Stimulated activated CD4-positive, alpha-beta T cell treated with anti-CD3 and anti-CD28 coated beads, Interleukin-1b, Interleukin-23, amount 100 ng/mL, for 24 hours (primary cell): Measurements from ENCODE around the gene FAM171A2.
"Not testable (repeated sequence)": the region's sequence is repeated elsewhere in the genome, so short reads cannot be mapped to it uniquely, and the experiment has no call there.

Experiments used
- DNase-seq, 4 experiments: peaks; one replicate each; pipeline ENCODE4 v3.0.0-alpha.2; 2020; ENCODE audit warnings: low read depth in 4 of 4, low spot score in 1 of 4

The FAM171A2 gene

DNA sequence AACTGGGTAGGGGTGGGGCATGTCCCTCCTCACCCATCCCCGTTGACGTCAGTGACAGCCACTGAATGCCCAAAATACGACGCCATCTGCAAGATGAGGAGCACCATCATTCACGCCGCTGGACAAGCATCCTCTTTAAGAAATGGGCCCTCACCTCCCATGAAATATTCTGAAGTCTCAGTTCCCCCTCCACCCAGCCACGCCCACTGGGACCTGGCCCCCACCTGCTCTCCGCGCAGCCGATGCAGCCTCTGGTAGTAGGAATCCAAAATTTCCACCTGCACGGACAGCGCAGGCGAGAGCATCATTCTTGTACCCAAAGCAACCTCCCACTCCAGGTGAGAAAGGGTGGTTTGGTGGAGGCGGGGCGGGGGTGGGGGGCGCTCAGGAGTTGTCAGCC, 20.2 kb upstream of the FAM171A2 start:
- no peak for DNase-seq

DNA sequence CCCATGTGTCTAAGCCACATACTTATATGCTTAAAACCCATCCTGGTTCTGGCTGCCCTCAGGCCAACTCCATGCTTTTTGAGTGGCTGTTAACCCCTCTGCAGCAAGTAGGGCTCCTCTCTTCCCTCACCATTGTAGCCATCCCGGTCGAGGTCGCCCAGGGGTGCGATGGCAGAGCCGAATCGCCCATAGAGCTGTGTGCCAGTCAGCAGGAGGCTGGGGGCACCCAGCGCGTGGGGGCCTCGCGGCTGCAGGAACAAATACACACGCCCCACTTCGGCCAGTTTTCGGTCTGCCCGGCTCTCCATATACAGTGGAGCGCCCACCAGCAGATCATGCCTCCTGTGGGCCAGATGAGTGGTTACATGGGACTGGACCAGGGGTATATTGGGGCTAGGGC, 19.7 kb upstream of the FAM171A2 start:
- no peak for DNase-seq

DNA sequence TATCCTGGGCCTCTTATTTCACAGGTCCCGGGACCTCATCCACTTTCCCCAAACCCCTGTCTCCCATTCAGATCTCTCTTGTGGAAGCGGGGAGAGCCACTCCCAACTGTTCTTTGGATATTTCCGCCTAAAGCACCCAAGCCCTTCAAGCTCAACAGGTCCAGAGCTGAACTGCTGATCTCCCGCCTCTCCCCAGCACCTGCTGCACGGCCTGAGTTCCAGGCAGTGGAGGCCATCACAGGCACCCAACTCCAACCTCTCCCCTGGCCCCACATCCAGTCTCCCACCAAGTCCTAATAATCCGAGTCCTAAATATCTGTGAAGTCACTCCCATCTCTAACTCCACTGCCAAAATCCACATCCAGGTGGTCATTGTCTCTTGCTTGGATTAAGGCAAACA, 19.3 kb upstream of the FAM171A2 start:
- no peak for DNase-seq

DNA sequence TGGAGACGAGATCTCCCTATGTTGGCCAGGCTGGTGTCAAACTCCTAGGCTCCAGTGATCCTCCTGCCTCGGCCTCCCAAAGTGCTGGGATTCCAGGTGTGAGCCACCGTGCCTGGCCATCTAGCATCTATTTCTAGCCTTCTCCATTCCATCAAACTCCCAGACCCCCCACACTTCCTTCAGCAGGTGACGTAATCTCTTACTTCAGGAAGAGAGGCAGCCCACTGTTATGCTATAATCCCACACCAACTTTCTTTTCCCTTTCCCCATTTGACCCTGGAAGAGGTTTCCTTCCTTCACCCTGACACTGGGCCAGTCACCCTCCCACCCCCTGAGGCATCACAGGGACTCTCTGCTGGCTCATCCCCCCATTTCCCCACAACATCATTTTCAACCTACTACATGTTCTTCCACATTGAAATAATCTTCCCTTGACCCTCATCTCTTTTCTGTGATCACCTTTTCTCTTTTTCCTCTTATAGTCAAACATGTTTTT, 18.2 kb upstream of the FAM171A2 start:
- DNase-seq = no peak

DNA sequence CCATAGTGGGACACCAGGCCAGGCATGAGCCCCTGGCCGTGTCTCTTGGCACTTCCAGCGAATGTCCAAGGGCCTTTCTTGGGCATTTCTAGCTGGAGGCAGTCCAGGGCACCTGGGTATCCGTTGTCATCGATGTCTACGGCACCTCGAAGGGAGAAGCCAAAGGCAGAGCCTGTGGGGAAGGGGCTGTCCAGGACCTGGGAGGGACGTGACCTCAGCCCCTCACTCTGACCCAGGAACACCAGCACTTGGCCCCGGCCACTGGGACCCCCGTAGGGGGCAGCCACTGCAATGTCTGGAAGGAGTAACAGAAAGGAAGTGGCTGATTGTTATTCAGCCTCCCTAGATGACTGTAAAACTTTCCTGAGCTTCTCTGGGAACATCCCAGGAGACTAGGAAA, 17.1 kb upstream of the FAM171A2 start:
- no peak for DNase-seq

DNA sequence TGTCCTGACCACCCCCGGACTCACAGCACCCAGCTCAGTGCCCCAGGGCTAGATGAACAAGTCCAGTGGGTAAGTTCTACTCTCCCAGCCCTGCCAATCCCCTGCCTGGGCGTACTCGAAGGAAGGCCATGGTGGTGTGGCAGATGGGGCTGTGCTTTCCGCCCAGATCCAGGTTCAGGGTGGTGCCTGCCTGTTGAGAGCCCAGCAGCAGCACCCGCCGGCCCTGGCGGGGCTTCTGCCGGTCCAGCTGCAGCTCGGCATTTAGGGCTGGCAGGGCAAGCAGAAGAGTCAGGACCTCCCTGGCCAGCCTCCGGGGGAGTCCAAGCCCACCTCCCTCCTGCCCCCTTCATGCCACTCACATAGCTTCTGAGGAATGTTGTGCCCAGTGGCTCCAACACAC, 16.2 kb upstream of the FAM171A2 start:
- no peak for DNase-seq

DNA sequence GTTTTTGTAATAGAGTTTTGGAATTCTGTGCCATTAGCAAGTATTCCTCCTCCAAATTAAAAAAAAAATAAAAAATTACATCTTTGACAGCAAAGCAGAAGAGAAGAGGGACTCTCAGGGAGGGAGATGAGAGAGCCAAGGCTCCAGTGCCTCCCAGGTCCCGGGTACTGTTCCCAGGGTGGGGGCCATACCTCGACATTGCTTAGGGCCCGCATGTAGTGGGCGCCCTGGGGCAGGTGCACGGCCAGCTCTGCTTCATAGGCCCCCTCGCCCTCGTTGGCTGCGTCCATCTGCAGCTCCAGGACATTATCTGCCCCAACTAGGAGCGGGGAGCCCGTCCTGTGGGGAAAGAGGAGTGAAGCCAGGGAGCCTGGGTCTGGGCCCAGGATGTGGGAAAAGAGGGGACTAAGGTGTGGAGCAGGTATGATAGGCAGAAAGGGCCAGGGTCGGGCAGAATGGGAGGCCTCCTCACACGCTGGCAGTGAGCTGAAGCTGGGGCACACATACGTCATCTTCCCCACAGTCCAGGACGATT, 14.6 kb upstream of the FAM171A2 start:
- DNase-seq = no peak

DNA sequence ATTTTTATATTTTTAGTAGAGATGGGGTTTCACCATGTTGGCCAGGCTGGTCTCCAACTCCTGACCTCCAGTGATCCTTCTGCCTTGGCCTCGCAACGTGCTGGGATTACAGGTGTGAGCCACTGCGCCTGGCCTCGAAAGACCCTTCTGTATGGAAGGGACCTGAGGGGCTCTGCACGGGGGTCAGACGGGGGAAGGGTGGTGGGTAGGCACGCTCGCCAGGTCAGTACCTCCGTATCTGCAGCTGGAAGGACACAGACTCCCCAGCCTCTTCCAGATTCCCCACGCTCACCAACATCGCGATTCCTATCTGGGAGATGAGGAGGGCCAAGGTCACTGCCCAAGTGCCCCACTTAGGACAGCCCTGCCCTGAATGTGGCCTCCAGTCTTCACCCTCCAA, 13.1 kb upstream of the FAM171A2 start:
- no peak for DNase-seq

DNA sequence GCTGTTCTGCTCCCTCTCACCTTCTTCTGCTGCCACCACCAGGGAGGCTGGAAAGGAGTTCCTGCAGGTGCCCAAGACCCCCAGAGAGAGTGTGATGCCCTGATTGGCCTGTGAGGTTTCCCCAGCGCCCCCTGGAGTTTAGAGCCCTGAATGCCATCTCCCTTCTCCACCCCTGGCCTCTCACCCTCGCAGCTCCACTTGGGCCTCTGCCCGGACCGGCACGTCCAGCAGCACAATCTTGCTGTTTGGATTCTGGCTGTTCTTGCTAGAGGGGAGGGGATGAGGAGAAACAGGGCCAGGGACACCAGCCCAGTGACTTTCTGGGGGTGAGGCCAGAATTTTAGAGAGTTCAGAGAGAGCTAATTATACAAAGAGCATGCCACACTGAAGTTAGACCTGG, 12.5 kb upstream of the FAM171A2 start:
- no peak for DNase-seq

DNA sequence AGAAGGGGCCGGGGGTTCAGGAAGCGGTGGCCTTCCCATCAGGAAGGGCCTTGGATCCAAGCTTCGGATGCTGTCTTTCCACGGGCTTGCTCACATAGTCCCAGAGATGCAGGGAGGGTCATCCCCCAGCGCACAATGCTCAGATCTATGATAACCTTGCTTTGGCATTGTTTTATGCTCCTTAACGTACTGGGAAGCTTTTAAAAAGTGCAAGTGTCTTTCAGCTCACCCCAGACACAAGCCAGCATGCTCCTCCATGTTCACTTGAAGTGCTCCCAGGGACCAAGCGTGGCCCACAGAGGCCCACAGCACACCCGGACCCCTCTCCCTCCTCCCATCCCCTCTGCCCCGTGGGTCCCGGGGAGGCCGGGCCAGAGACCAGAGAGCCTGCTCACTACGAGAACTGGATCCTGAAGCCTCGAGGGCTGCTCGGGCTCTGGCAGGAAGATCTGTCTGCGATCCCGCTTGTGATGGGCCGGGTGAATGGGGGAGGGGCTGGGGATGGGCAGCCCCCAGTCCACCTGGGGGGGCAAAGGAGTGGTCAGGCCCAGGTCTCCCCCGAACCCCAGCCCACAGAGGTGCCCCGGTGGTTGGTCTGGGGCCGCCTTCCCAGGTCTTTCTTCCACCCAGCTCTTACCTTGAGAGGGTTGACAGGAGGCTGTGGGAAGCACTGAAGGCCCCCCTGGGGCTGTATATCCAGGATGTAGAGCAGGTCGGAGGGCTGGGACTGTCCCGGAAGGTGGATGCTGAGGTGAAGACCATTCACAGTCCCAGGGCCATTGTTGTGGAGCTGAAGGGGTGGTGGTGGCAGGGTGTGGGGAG, 11.8 kb upstream of the FAM171A2 start:
- DNase-seq = no peak

DNA sequence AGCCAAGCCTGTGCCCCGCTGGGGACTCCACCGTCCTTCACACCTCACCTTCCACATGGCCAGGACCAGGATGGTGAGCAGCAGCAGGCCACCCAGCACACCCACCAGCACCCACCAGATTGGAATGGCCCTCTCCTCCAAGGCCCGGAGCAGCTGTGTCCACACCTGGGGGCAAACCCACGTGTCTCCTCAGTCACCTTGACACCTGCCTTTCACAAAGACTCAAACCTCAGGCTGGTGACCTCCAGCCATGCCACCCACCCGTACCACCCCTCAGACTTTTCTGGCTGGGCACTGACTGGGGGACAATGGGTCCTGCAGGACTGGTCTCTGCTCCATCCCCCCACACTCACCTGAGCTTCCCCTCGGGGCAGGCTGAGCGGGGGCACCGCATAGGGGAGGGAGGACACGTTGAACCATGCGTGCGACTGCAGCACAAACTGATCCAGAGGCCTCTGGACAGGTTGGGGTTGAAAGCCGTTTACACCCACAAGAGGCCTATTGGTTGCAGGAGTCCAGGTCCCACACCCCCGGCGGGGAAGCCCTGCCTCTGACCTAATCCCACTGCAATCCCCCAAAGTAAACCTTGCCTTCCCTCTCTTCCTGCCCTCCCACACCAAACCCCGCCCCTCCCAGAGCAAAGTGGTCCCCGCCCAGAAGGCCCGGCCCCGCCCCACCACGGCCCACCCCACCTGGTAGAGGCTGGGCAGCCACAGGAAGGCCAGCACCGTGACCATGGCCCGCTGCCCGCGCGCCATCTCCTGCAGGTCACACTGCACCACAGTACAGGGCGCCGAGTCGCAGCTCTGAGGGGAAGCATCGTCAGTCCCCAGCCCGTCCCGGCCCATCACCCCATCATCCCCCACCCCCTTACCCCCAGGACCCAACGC, 10.9 kb upstream of the FAM171A2 start:
- no peak for DNase-seq

DNA sequence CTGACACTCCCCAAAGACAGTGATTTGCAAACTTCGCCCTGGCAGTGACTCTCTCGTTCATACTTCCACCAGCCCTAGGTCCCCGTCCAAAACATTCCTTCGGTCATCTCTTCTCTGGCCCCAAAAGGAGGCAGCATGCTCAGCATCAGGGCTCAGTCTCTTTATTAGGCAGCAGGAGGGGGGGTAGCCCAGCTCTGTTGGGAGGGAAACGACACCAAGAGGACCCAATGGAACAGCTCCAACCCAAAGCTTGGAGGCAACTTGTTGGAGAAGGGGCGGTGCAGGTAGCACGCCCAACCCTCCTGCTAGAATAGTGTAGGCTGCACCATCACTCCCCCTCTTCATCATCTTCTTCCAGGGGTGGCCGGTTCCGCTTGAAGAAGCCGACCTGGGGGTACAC, 8.4 kb upstream of the FAM171A2 start:
- no peak for DNase-seq

DNA sequence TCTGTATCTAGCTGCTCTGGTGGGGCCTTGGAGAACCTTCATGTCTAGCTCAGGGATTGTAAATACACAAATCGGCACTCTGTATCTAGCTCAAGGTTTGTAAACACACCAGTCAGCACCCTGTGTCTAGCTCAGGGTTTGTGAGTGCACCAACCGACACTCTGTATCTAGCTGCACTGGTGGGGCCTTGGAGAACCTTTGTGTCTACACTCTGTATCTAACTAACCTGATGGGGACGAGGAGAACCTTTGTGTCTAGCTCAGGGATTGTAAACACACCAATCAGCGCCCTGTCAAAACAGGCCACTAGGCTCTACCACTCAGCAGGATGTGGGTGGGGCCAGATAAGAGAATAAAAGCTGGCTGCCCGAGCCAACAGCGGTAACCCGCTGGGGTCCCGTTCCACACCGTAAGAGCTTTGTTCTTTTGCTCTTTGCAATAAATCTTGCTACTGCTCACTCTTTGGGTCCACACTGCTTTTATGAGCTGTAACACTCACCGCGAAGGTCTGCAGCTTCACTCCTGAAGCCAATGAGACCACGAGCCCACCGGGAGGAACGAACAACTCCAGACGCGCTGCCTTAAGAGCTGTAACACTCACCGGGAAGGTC, 5.9 kb upstream of the FAM171A2 start:
- DNase-seq = not testable (repeated sequence)

DNA sequence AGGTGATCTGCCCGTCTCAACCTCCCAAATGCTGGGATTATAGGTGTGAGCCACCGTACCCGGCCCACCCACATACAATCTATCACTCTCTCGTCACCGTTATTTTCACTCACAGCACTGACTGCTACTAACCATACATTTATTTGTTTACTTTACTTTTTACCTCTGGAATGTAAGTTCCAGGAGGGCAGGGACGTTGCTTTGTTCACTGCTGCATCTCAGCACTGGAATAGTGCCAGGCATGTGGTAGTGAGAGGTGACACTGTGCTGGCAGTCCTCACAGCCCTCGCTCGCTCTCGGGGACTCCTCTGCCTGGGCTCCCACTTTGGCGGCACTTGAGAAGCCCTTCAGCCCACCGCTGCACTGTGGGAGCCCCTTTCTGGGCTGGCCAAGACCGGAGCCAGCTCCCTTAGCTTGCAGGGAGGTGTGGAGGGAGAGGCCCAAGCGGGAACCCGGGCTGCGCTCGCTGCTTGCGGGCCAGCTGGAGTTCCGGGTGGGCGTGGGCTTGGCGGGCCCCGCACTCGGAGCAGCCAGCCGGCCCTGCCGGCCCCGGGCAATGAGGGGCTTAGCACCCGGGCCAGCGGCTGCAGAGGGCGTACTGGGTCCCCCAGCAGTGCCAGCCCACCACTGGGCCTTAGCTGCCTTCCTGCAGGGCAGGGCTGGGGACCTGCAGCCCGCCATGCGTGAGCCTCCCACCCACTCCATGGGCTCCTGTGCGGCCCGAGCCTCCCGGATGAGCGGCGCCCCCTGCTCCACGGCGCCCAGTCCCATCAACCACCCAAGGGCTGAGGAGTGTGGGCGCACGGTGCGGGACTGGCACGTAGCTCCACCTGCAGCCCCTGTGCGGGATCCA, 5.0 kb upstream of the FAM171A2 start:
- not testable (repeated sequence) for DNase-seq

DNA sequence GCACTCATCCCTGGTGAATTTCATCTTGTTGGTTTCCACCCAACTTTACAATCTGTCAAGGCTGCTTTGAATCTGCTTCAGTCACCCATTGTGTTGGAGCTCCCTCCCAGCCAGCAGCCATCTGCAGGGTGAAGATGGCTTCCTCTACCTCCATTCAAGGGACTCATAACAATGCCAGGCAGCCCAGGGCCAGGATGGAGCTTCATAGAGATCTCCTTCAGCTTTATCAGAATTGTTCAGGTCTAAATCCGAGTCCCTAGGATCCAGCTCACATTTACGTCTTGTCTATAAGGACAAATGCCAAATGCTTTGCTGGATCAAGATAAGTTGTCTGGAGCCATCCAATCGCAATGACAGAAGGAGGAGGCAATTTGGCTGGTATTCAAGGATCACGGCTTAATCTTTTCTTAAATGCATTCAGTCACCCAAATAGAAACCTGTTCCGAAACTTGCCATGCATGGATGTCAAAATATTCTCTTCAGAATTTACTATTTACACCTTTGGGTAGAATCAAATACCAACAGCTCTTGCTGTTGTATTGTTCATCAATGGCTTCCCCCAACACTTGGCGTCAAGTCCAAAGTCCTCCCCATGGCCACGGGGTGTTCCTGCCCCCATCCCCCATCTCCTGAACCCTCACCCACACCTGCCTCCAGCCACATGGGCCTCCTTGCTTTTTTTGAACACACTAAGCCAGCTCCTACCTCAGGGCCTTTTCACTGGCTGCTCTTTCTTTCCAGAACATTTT, 3.8 kb upstream of the FAM171A2 start:
- no peak for DNase-seq

DNA sequence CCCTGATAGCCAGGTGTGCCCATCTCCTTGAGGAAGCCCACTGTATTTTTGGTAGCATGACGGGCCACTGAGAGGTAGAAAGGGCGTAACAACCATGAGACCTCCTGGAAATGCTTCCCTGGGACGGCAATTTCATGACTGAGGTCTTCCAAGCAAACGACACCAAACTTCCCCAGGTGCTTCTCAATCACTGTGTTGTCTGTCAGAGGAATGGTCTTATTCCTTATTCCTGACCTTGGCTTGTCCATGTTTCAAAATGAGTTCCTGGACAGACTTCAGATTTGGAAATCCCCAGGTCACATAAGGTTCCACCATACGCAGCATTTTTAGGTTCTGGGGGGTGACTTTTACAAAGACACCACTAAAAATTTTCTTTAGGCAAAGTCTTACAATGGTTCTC, 1.4 kb upstream of the FAM171A2 start:
- not testable (repeated sequence) for DNase-seq

DNA sequence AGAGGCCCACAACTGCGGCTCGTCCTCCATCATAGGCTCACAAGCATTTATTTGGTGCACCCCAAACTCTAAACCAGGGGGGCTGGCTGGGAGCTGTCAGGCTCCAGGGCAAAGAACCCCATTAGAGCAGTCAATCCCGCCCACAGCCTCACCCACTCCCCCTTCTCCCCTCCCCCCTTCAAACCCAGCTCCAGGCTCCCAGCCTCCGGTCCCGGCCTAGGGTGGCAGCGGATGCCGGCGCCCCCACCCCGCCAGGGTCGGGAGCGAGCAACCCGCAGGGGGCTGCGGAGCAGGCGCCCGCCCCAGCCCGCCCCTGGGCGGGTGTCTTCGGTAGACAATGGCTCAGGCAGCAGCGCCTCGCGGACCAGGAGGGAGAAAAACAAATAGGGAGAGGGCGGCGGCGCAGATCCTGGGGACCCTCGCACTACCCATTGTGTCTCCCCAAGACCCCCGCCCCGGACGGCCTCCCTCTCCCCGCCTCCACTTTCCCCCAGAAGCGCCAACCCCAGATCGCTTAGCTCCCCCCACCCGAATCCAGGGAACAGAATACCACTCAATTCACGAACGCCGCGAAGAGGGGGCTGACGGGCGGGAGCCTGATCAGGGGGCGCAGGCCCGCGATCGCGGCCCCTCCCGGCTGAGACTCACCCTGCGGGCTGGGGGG, 572 bp downstream of the FAM171A2 start:
- DNase-seq = no peak

DNA sequence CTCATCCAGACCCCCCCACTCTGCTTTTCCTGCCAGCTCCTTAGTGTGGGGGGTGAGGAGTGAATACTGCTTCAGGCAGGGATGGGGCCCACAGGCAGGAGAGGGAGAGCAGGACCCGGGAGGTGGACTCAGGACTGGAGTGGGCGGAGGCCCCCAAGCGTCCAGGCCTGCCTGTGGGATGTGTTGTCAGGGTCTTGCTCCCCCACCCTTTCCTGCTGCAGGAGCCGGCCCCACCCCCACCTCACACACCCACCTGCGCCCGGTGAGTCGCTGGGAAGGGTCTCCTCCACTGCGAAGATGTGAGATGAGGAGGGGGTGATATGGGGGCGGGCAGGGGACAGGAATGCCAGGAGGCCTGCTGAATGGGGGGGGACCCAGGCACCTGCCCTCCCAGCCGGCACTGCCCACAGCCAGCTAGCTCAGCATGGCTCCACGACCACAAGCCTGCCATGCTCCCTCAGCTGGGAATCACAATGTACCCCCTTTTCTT, 1.1 kb downstream of the FAM171A2 start:
- no peak for DNase-seq
